GM20000 (cell line): Measurements from ENCODE around the gene MLLT10.
"Not testable (repeated sequence)": the region's sequence is repeated elsewhere in the genome, so short reads cannot be mapped to it uniquely, and the experiment has no call there.

ENCODE experiments used
- DNase-seq: peaks from one replicate; pipeline ENCODE4 v3.0.0; 2012; ENCODE audit warnings: low spot score
- TF ChIP-seq, protein P1 (sequence below): IDR thresholded peaks from 2 replicates; pipeline ENCODE4 v1.5.1; 2012; ENCODE audit warnings: mild to moderate bottlenecking, control low read depth; ENCODE audit errors: extremely low read depth, missing control alignments

Gene MLLT10

DNA sequence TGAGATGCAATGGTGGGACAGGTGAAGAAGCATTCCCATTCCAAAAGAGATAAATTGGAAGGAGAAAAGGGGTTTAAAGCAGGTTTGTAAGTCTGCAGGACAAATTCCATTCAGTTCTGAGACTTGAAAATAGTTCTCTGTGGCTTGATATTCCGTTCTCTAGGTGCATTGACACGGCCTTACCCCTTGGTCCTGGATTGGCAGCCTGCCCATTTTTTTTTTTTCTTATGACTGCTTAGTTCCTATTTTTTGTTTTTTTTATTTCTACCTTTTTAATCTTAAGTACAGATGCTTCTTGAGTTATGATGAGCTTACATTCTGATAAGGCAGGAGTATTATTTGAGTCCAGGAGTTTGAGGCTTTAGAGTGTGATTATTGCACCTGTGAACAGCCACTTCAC lies 70.6 kb downstream of the MLLT10 start:
- TF ChIP-seq, protein P1, sequence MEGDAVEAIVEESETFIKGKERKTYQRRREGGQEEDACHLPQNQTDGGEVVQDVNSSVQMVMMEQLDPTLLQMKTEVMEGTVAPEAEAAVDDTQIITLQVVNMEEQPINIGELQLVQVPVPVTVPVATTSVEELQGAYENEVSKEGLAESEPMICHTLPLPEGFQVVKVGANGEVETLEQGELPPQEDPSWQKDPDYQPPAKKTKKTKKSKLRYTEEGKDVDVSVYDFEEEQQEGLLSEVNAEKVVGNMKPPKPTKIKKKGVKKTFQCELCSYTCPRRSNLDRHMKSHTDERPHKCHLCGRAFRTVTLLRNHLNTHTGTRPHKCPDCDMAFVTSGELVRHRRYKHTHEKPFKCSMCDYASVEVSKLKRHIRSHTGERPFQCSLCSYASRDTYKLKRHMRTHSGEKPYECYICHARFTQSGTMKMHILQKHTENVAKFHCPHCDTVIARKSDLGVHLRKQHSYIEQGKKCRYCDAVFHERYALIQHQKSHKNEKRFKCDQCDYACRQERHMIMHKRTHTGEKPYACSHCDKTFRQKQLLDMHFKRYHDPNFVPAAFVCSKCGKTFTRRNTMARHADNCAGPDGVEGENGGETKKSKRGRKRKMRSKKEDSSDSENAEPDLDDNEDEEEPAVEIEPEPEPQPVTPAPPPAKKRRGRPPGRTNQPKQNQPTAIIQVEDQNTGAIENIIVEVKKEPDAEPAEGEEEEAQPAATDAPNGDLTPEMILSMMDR: no peak
- DNase-seq: no peak

DNA sequence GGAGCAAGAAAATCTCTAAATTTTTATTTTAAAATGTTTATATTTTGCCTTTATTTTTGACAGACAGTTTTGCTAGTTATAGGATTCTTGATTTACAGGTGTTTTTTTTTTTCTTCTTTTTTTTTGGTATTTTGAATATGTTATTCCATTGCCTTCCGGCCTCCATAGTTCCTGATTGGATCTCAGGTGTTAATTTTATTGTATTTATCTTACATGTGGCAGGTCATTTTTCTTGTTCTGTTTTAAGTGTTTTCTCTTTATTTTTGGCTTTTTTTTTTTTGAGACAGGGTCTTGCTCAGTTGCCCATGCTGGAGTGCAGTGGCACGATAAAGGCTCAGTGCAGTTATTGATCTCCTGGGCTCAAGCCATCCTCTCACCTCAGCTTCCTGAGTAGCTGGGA lies 73.9 kb downstream of the MLLT10 start:
- TF ChIP-seq, protein P1: no peak
- no peak for DNase-seq

DNA sequence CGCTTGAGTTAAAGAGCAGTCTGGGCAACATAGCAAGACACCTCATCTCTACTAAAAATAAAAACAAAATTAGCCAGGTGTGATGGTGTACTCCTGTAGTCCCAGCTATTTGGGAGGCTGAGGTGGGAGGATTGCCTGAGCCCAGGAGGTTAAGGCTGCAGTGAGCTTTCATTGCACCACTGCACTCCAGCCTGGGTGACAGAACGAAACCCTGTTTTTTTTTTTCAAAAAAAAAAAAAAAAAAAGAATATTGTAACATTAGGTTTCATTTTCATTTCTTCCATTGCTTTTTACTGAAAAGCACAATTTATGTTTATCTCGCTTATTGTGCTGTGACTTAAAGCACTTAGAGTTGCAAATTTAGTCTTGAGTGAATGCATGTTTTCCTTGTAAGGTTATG lies 80.0 kb downstream of the MLLT10 start:
- no peak for DNase-seq
- TF ChIP-seq, protein P1: no peak

DNA sequence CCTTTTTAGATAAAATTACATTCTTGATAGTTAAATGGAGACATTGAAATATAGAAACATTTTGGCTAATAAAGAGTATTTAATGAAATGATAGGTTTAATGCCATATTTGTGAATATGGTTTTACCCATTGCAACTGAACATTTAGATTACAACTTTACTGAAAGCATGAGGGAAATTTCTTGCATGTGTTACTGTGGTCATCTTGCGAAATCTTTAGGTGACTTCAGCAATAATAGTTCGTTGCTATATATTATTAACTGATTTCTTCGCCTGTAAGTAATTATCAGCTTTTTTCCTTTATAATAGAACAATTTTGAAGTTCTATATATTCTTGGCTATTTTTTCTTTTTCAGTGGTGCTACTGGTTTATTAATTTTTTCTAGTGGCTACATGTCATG lies 83.2 kb downstream of the MLLT10 start:
- DNase-seq: no peak
- TF ChIP-seq, protein P1: no peak

DNA sequence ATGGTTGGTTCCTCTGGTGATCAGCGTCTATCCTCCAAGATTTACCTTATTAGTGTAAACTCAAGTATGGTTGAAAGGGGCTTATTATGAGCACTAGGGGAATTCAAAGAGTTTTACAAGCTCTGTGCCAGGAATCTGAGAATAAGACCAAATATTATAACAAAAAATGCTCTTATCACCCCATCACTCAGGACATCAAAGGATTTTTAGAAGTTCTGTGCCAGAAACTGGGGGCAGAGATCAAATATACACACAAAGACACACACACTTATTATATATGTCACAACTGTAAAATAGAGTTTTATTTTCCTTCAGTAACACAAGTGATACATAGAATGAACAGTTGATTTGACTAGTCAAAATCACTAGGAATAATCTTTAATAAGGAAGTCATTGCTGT lies 89.3 kb downstream of the MLLT10 start:
- DNase-seq: no peak
- TF ChIP-seq, protein P1: no peak

DNA sequence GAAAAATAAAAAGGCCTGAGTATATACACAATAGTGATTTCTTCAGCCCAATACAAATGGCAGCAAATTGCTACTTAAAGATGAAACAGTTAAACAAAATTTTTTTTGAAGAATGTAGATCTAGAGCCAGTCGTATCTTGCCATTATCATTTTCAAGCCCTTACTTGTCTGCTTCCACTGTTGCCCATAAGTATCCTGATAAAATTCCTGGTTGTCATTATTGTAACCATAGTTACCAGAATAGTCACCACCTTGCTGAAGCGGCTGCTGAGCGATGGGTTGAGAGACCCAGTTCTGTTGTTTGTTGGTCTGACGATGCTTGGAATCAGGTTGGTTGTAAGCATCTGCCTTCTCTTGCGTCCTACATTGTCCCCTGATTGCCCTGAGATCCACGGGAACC lies 90.4 kb downstream of the MLLT10 start:
- DNase-seq: not testable (repeated sequence)

DNA sequence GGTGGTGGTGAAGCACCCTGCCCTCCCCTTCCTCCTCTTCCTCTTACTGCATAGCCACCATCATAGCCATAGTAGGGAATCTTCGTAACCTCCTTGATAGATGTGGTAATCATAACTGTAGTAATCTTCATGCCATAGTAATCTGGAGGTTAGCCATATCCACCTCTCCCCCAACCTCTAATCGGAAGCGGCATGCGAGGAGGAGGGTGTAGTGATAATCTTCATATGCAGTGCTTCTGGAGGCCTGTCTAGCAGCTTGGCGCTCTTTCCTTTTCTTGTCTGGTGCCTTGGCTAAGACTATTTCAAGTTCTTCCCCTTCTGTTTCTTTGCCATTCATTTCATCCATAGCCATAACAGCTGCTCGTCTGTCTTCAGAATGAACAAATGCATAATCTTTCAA lies 90.9 kb downstream of the MLLT10 start:
- DNase-seq: no peak
- TF ChIP-seq, protein P1: no peak

DNA sequence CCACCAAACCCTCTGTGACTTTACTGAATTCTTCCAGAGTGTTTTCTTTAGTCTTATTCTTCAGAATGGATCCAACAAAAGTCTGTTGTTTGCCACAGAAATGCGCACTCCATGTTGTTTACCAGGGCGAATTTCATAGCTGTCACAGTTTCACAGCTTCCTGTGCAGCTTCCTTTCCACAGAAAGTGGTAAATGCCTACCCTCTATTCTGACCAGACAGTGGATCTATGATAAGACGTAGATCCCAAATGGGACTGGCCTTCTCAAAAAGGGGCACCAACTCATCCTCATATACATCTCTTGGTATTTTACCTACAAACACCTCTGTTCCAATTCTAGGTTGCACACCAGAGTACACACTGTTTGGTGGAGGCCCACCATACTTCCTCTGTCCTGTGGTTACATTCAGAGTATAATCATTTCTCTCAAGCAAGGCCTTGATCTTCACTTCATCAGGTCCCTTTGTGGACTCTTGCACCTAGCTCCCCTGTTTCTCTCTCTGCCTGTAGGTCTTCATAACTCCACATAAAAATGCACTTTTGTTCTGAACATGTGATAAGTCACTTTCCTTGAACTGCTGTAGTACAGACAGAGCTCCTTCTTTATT lies 91.7 kb downstream of the MLLT10 start:
- TF ChIP-seq, protein P1: no peak
- DNase-seq: no peak
